Endothelial cell of umbilical vein (primary cell): ENCODE results near the gene ZNF709. TPM values are rescaled to one million over a fixed set of nuclear protein-coding genes. Genes with fewer than 3 reads are reported as not detected.

ENCODE experiments used
- BruUV-seq: library from RNA; stranded (reverse); fragments of 400-500 nt; replicated peaks from 2 replicates; lab custom pipeline; 2021; lab: Mats Ljungman, UMichigan
- CTCF ChIA-PET: fragments of 300-600, 350-600 bp; sonication (Branson Sonifier 250); formaldehyde crosslinking; loops from one replicate; lab custom pipeline; 2021; ENCODE audit warnings: antibody characterized with exemption, inconsistent platforms; lab: Charles Lee
- POLR2A ChIA-PET: fragments of 300-600, 350-600 bp; sonication (Branson Sonifier 250); formaldehyde crosslinking; loops from one replicate; lab custom pipeline; 2021; ENCODE audit warnings: antibody characterized with exemption, inconsistent platforms; lab: Charles Lee
- DNase-seq: peaks from one replicate; pipeline ENCODE4 v3.0.0-alpha.2; 2011; ENCODE audit warnings: low read depth, low spot score
- FAIRE-seq: peaks from 2 replicates; lab custom pipeline; 2011; peaks lifted over from hg19 to GRCh38; lab: Jason Lieb, UNC
- H2AFZ ChIP-seq: 2 replicates; pipeline ENCODE4 v1.6.0; 2012; ENCODE audit warnings: low read depth, low read length, control low read depth, inconsistent platforms
- H3K27ac ChIP-seq: 2 replicates; pipeline ENCODE4 v1.5.1; 2011; ENCODE audit warnings: low read depth, mild to moderate bottlenecking, control low read depth, low read length, moderate library complexity; ENCODE audit not compliant: insufficient read depth
- H3K27me3 ChIP-seq, 2 experiments: 2 replicates each; pipeline versions ENCODE4 v1.6.0 to v1.6.1; 2011; ENCODE audit warnings: low read length in 2 of 2, mixed read lengths in 1 of 2; ENCODE audit not compliant: control insufficient read depth in 2 of 2, insufficient read depth in 2 of 2
- H3K36me3 ChIP-seq, 2 experiments: 2 replicates in 1 of 2; 3 replicates in 1 of 2; pipeline ENCODE4 v1.5.1; 2011; ENCODE audit warnings: low read length in 2 of 2, mild to moderate bottlenecking in 1 of 2, moderate library complexity in 1 of 2; ENCODE audit not compliant: control insufficient read depth in 2 of 2, insufficient read depth in 2 of 2; ENCODE audit errors: extremely low read depth in 1 of 2
- H3K4me1 ChIP-seq: 3 replicates; pipeline ENCODE4 v1.5.1; 2011; ENCODE audit warnings: mild to moderate bottlenecking, low read length; ENCODE audit not compliant: control insufficient read depth, insufficient read depth; ENCODE audit errors: extremely low read depth
- H3K4me2 ChIP-seq: 2 replicates; pipeline ENCODE4 v1.6.1; 2011; ENCODE audit warnings: low read length, control low read depth, mixed read lengths; ENCODE audit not compliant: insufficient read depth
- H3K4me3 ChIP-seq, 3 experiments: fragments of 200-600 bp in 1 of 3; sonication (generic), shearing (Covaris generic) in 1 of 3; replicated peaks in 1 of 3; 2 replicates each; pipeline ENCODE4 v1.5.1; 2011 to 2016; ENCODE audit warnings: control low read depth in 3 of 3, low read length in 3 of 3, mild to moderate bottlenecking in 2 of 3, inconsistent platforms in 1 of 3, low read depth in 1 of 3, moderate library complexity in 1 of 3; ENCODE audit not compliant: insufficient read depth in 1 of 3
- H3K79me2 ChIP-seq: 2 replicates; pipeline ENCODE4 v1.6.0; 2012; ENCODE audit warnings: low read length, inconsistent platforms; ENCODE audit not compliant: control insufficient read depth, insufficient read depth
- H3K9ac ChIP-seq: replicated peaks from 2 replicates; pipeline ENCODE3; 2011; ENCODE audit warnings: low read length, control low read depth; ENCODE audit not compliant: insufficient read depth; ENCODE audit errors: extremely low read depth
- H3K9me1 ChIP-seq: replicated peaks from 3 replicates; pipeline ENCODE4 v1.6.0; 2011; ENCODE audit warnings: mild to moderate bottlenecking, low read length; ENCODE audit not compliant: control insufficient read depth, insufficient read depth; ENCODE audit errors: extremely low read depth
- H3K9me3 ChIP-seq: replicated peaks from 2 replicates; pipeline ENCODE4 v1.5.1; 2012; ENCODE audit warnings: low read length, inconsistent platforms; ENCODE audit not compliant: control insufficient read depth, insufficient read depth
- H4K20me1 ChIP-seq: replicated peaks from 2 replicates; pipeline ENCODE3; 2011; ENCODE audit warnings: mild to moderate bottlenecking, low read length; ENCODE audit not compliant: control insufficient read depth, insufficient read depth; ENCODE audit errors: extremely low read depth
- CTCF ChIP-seq, 2 donors: IDR thresholded peaks; 1 replicate in 1 of 2; 2 replicates in 1 of 2; pipeline ENCODE4 v1.5.1; 2011; ENCODE audit warnings: low read length in 2 of 2, mild to moderate bottlenecking in 2 of 2, moderate library complexity in 2 of 2, control low read depth in 1 of 2, inconsistent platforms in 1 of 2, low read depth in 1 of 2; ENCODE audit not compliant: insufficient read depth in 1 of 2; ENCODE audit errors: extremely low read depth in 1 of 2
- EZH2 ChIP-seq: IDR thresholded peaks from 2 replicates; pipeline ENCODE4 v1.6.1; 2012; ENCODE audit warnings: borderline replicate concordance, low read depth, mild to moderate bottlenecking, moderate library complexity, low read length, inconsistent platforms; ENCODE audit not compliant: severe bottlenecking
- FOS ChIP-seq: IDR thresholded peaks from 2 replicates; pipeline ENCODE4 v1.6.1; 2011; ENCODE audit warnings: mild to moderate bottlenecking, low read length, moderate library complexity, borderline replicate concordance; ENCODE audit not compliant: insufficient read depth
- GATA2 ChIP-seq: IDR thresholded peaks from 2 replicates; pipeline ENCODE4 v1.7.0; 2011; ENCODE audit warnings: low read depth, mild to moderate bottlenecking, moderate library complexity, mixed read lengths, low read length; ENCODE audit not compliant: insufficient read length, insufficient read depth
- JUN ChIP-seq: IDR thresholded peaks from 2 replicates; pipeline ENCODE4 v1.6.1; 2011; ENCODE audit warnings: borderline replicate concordance, low read depth; ENCODE audit not compliant: insufficient read length, insufficient read depth
- MAX ChIP-seq: IDR thresholded peaks from 2 replicates; pipeline ENCODE4 v1.6.1; 2011; ENCODE audit not compliant: insufficient read depth, insufficient read length
- MYC ChIP-seq: IDR thresholded peaks from one replicate; pipeline ENCODE4 v1.6.1; 2011; ENCODE audit warnings: mild to moderate bottlenecking, low read depth, low read length
- POLR2A ChIP-seq: IDR thresholded peaks from 2 replicates; pipeline ENCODE4 v1.6.1; 2012; ENCODE audit warnings: low read depth, mild to moderate bottlenecking, control low read depth, low read length
- POLR2AphosphoS5 ChIP-seq: IDR thresholded peaks from 2 replicates; pipeline ENCODE4 v1.6.1; 2012; ENCODE audit warnings: low read depth, mild to moderate bottlenecking, control low read depth, low read length, moderate library complexity; ENCODE audit not compliant: insufficient read depth
- dilution Hi-C: fragments of 300-500 bp; cut with MboI; formaldehyde crosslinking; loops from one replicate; pipeline ENCODE4 v1.15.0; 2019; ENCODE audit warnings: low sequenced_read_pairs; ENCODE audit not compliant: extremely low pct_ligation_motif_present
- intact Hi-C: fragments of 100-400 bp; cut with micrococcal nuclease; formaldehyde crosslinking; loops from one replicate; pipeline ENCODE4 v1.10.0; 2022
- polyA plus RNA-seq, 4 experiments: library from polyadenylated mRNA; depleted of rRNA in 3 of 4; stranded (reverse) in 3 of 4; unstranded in 1 of 4; fragments of >200 nt; gene quantifications; 2 replicates each; pipeline versions ENCODE4 v1.2.1 to v1.2.3, GENCODE V29; 2011 to 2012; ENCODE audit warnings: missing spikeins in 1 of 4
- total RNA-seq: library from RNA; stranded (reverse); gene quantifications from 2 replicates; pipeline ENCODE4 v1.2.3, GENCODE V29; 2021

ZNF709 gene
- total and polyA plus RNA-seq, 2 donors (not counting 3 experiments of a cell fraction or from before 2014, with no cell fraction given) = 0.65 to 1.8 TPM

GRCh38 chr19:12527034-12527836, 42.6 kb upstream of the ZNF709 start:
- intact Hi-C loops = no loop called here
- Histone ChIP-seq H4K20me1 (no peaks in the 10 kb centered on the region), H3K9me3 (peaks cover 39% of the 10 kb centered on the region), H3K4me2 (no peak overlapping the region), H3K27ac (no peak overlapping the region), H3K4me1 (no peaks in the 10 kb centered on the region), H3K4me3 (no peak overlapping the region), H3K36me3 (peaks cover 15 to 18% of the 10 kb centered on the region in 2 experiments), H3K9me1 (no peaks in the 10 kb centered on the region), H3K79me2 (peaks cover 1% of the 10 kb centered on the region), H3K27me3 (no peaks in the 10 kb centered on the region), H3K9ac (no peak overlapping the region), H2AFZ (no peak overlapping the region)
- peak; percentile 26 for DNase-seq
- TF ChIP-seq FOS = no peak
- no peak for TF ChIP-seq POLR2A
- TF ChIP-seq JUN = no peak
- TF ChIP-seq CTCF (IDR thresholded peaks at IDR 0.05; ENCODE audit: extremely low read depth in 1 of 2, insufficient read depth in 1 of 2, low read depth in 1 of 2, low read length in 2 of 2) = no peak
- no peak for TF ChIP-seq MYC
- no peak for TF ChIP-seq EZH2
- TF ChIP-seq MAX = no peak
- no peak for TF ChIP-seq GATA2
- no peak for TF ChIP-seq POLR2AphosphoS5
- ChIA-PET CTCF (no interaction called here), POLR2A (no interaction called here)
- no peak for FAIRE-seq
- TSS peak; percentile 11 for BruUV-seq
- dilution Hi-C loops = no loop called here
